ENCODE results near the gene ZNF436.

GRCh38 chr1:23354245-23354644, 15.4 kb downstream of the ZNF436 start:
- no peak for TF ChIP-seq CTCF (IDR thresholded peaks at IDR 0.05)
- no peak for TF ChIP-seq POLR2A (IDR thresholded peaks at IDR 0.05)
